Peyer's patch (tissue), 4 donors: ENCODE results near the gene KRT12. TPM values are rescaled to one million over a fixed set of nuclear protein-coding genes. Genes with fewer than 3 reads are reported as not detected.

ENCODE experiments used
- DNase-seq, 3 donors: peaks; one replicate each; pipeline ENCODE4 v3.0.0-alpha.2; 2017 to 2019
- H3K27ac ChIP-seq, 4 donors: fragments of 200-600 bp; sonication (generic); one replicate each; pipeline ENCODE4 v1.5.1; 2016 to 2019
- H3K27me3 ChIP-seq, 2 donors: fragments of 200-600 bp; sonication (generic); one replicate each; pipeline ENCODE4 v1.5.1; 2019
- H3K36me3 ChIP-seq, 3 donors: fragments of 200-600 bp; sonication (generic); one replicate each; pipeline ENCODE4 v1.5.1; 2016 to 2019
- H3K4me1 ChIP-seq, 4 donors: fragments of 200-600 bp; sonication (generic); one replicate each; pipeline ENCODE4 v1.5.1; 2016 to 2019
- H3K4me3 ChIP-seq, 4 donors: fragments of 200-600 bp; sonication (generic); 1 replicate in 3 of 4; 2 replicates in 1 of 4; pipeline ENCODE4 v1.5.1; 2016 to 2019; ENCODE audit warnings: mild to moderate bottlenecking in 1 of 4
- H3K9me3 ChIP-seq, 4 donors: fragments of 200-600 bp; sonication (generic); one replicate each; pipeline ENCODE4 v1.5.1; 2016 to 2019; ENCODE audit warnings: mild to moderate bottlenecking in 1 of 4
- POLR2A ChIP-seq, 2 donors: fragments of 450-650 bp; IDR thresholded peaks; one replicate each; pipeline ENCODE4 v1.5.1; 2017; ENCODE audit warnings: antibody characterized with exemption in 2 of 2, mild to moderate bottlenecking in 2 of 2, moderate library complexity in 2 of 2
- total RNA-seq, 4 donors: library from RNA; depleted of rRNA; stranded (reverse); fragments of >200 nt; gene quantifications; one replicate each; pipeline ENCODE4 v1.1.0, GENCODE V29; 2016
- TF ChIP-seq, protein P1 (sequence below), 6 experiments: fragments of 450-650 bp in 4 of 6; fragments of 200-600 bp in 2 of 6; sonication (generic) in 1 of 6; IDR thresholded peaks; one replicate each; pipeline ENCODE4 v1.5.1; 2017 to 2019; ENCODE audit warnings: antibody characterized with exemption in 6 of 6, mild to moderate bottlenecking in 3 of 6, moderate library complexity in 1 of 6

The KRT12 gene
- 10 to 100 TPM in 1 of 4 donors, 1 to 10 TPM in 2, not detected in 1; 4.9 to 18.2 (median 9.1) TPM for total RNA-seq

DNA sequence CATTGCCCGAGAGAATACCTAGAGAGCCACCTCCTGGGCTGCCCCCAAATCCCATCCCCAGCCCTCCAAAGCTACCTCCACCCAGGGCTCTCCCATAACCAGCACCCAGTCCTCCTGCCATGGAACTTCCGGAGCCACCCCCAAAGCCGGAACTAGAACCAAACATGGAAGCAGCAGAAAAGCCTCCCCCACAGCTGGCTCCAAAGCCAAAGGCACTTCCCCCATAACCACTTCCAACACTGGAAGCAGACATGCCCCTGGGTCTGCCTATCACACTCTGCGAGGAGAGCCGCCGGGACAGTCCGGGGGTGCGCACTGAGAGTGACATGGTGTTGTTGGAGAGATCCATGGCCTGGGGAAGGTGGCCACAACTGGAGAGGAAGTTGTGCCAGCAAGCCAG, at the start of gene KRT12:
Gene KRT12, minus strand, starts transcription at position 386 of the 400 bp plus-strand sequence. Its CDS starts 37 bp downstream, at position 349.
- Histone ChIP-seq H3K4me1 (no peaks in the 10 kb centered on the region), H3K36me3 (peaks cover 0 to 4% (median 0%) of the 10 kb centered on the region in 3 donors), H3K27me3 (no peaks in the 10 kb centered on the region), H3K4me3 (no peak within 1 kb of the TSS), H3K27ac (no peak within 1 kb of the TSS), H3K9me3 (no peaks in the 10 kb centered on the region)
- TF ChIP-seq, protein P1, sequence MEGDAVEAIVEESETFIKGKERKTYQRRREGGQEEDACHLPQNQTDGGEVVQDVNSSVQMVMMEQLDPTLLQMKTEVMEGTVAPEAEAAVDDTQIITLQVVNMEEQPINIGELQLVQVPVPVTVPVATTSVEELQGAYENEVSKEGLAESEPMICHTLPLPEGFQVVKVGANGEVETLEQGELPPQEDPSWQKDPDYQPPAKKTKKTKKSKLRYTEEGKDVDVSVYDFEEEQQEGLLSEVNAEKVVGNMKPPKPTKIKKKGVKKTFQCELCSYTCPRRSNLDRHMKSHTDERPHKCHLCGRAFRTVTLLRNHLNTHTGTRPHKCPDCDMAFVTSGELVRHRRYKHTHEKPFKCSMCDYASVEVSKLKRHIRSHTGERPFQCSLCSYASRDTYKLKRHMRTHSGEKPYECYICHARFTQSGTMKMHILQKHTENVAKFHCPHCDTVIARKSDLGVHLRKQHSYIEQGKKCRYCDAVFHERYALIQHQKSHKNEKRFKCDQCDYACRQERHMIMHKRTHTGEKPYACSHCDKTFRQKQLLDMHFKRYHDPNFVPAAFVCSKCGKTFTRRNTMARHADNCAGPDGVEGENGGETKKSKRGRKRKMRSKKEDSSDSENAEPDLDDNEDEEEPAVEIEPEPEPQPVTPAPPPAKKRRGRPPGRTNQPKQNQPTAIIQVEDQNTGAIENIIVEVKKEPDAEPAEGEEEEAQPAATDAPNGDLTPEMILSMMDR (IDR thresholded peaks at IDR 0.05), result no peak
- DNase-seq, result no peak

- Histone ChIP-seq H3K4me3 (no peak overlapping the region), H3K9me3 (no peaks in the 10 kb centered on the region), H3K36me3 (no peaks in the 10 kb centered on the region), H3K27me3 (no peaks in the 10 kb centered on the region), H3K4me1 (no peaks in the 10 kb centered on the region), H3K27ac (no peak overlapping the region)
- no peak for TF ChIP-seq POLR2A (IDR thresholded peaks at IDR 0.05)
- TF ChIP-seq, protein P1 (IDR thresholded peaks at IDR 0.05), result no peak
- DNase-seq, result no peak
These were observed 49.3 kb upstream of the KRT12 start for GRCh38 chr17:40916366-40916765.

DNA sequence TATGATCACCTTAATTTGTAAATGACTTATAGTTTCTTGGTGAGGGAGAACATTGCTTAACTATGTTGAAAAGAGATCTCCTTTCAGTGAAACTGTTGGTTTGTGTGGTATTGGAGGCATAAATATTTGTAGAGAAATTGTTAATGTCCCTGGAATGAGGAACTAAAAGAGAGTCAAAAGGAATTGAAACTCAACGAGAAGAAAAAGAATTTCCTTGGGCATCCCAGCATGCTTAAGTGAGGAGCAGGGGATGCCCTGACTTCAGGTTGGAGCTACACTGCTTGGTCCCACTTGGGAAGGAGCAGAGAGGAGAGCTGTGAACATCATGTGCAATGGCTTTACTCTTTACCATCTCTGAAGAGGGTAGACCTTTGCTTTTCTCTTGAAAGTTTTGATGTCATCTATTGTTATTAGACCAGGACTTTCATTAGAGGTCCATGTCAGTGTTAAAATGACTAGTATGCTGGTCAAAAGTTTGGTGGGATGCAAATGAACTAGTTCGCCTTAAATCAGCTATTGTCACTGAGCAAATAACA, 48.8 kb upstream of the KRT12 start:
- Histone ChIP-seq H3K27me3 (no peaks in the 10 kb centered on the region), H3K4me1 (no peaks in the 10 kb centered on the region), H3K4me3 (no peak overlapping the region), H3K27ac (no peak overlapping the region), H3K36me3 (no peaks in the 10 kb centered on the region), H3K9me3 (no peaks in the 10 kb centered on the region)
- no peak for DNase-seq
- TF ChIP-seq POLR2A (IDR thresholded peaks at IDR 0.05), result no peak
- TF ChIP-seq, protein P1 (IDR thresholded peaks at IDR 0.05), result no peak

DNA sequence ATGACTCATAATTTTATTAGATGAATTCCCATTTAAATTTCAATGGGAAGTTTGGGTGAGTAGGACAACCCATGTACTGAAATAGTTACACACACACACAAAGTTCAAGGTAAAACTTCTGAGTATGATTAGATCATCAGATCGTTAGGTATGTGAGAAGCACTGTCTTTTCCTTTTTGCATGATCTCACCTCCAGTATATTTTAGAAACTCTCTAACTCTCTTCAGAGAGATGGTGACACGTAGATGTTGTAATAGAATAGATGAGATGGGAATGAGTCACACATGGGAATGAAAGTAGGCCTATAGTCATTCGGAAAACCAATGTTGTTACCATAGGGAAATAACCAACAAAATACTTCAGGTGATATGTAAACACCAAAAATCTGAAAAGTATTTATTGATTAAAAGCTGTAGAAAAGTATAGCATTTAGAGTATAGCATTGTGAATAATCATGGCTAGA, 48.2 kb upstream of the KRT12 start:
- H3K9me3 ChIP-seq, result no peaks in the 10 kb centered on the region
- H3K27me3 ChIP-seq, result no peaks in the 10 kb centered on the region
- no peak overlapping the region for H3K4me3 ChIP-seq
- no peak for TF ChIP-seq POLR2A (IDR thresholded peaks at IDR 0.05)
- TF ChIP-seq, protein P1 (IDR thresholded peaks at IDR 0.05), result no peak
- peaks cover 0 to 1% (median 0%) of the 10 kb centered on the region in 4 donors for H3K4me1 ChIP-seq
- no peak for DNase-seq
- H3K27ac ChIP-seq, result no peak overlapping the region
- H3K36me3 ChIP-seq, result no peaks in the 10 kb centered on the region

- TF ChIP-seq, protein P1 (IDR thresholded peaks at IDR 0.05), result no peak
- TF ChIP-seq POLR2A (IDR thresholded peaks at IDR 0.05), result no peak
- no peak overlapping the region for H3K4me3 ChIP-seq
- DNase-seq, result no peak
- H3K27me3 ChIP-seq, result no peaks in the 10 kb centered on the region
- H3K36me3 ChIP-seq, result no peaks in the 10 kb centered on the region
- no peak overlapping the region for H3K27ac ChIP-seq
- H3K9me3 ChIP-seq, result no peaks in the 10 kb centered on the region
- peaks cover 0 to 8% (median 0%) of the 10 kb centered on the region in 4 donors for H3K4me1 ChIP-seq
These were observed 47.2 kb upstream of the KRT12 start for GRCh38 chr17:40914075-40914855.
